H1 (cell line): ENCODE measurements around the gene ALG5.

ENCODE experiments used
- CTCF ChIP-seq, 3 experiments: IDR thresholded peaks; 1 replicate in 2 of 3; 2 replicates in 1 of 3; pipeline versions ENCODE4 v1.5.1 to v1.6.1; 2011; ENCODE audit warnings: low read length in 3 of 3, mild to moderate bottlenecking in 3 of 3, inconsistent platforms in 2 of 3, low read depth in 1 of 3, moderate library complexity in 1 of 3; ENCODE audit not compliant: insufficient read depth in 1 of 3; ENCODE audit errors: control extremely low read depth in 1 of 3
- EZH2 ChIP-seq: fragments of 200-600 bp; sonication (generic); IDR thresholded peaks from 2 replicates; pipeline ENCODE4 v1.7.1; 2012; ENCODE audit warnings: low read depth, mild to moderate bottlenecking, moderate library complexity, low read length, inconsistent platforms; ENCODE audit not compliant: severe bottlenecking
- FOSL1 ChIP-seq: IDR thresholded peaks from 2 replicates; pipeline ENCODE4 v1.6.1; 2011; ENCODE audit warnings: mild to moderate bottlenecking, low read depth, low read length, moderate library complexity; ENCODE audit not compliant: insufficient read depth
- HDAC2 ChIP-seq, 2 experiments: fragments of 300-600 bp in 1 of 2; sonication (generic) in 1 of 2; IDR thresholded peaks; 2 replicates each; pipeline ENCODE4 v1.6.1; 2011 to 2012; ENCODE audit warnings: low read depth in 2 of 2, low read length in 2 of 2, mild to moderate bottlenecking in 2 of 2, moderate library complexity in 2 of 2, borderline replicate concordance in 1 of 2, inconsistent platforms in 1 of 2
- POLR2A ChIP-seq, 2 experiments: IDR thresholded peaks; 1 replicate in 1 of 2; 2 replicates in 1 of 2; pipeline ENCODE4 v1.6.1; 2011; ENCODE audit warnings: low read depth in 2 of 2, low read length in 2 of 2, mild to moderate bottlenecking in 2 of 2; ENCODE audit errors: control extremely low read depth in 1 of 2
- RAD21 ChIP-seq, 2 experiments: IDR thresholded peaks in 1 of 2; conservative IDR thresholded peaks in 1 of 2; 2 replicates each; pipeline ENCODE4 v1.6.1; 2011; ENCODE audit warnings: low read depth in 2 of 2, low read length in 2 of 2, improper control_type of control experiment in 1 of 2, inconsistent platforms in 1 of 2, mild to moderate bottlenecking in 1 of 2, moderate library complexity in 1 of 2
- SP2 ChIP-seq: IDR thresholded peaks from 2 replicates; pipeline ENCODE4 v1.6.1; 2012; ENCODE audit warnings: mild to moderate bottlenecking, low read length, inconsistent platforms
- TAF7 ChIP-seq: optimal IDR thresholded peaks from 2 replicates; pipeline ENCODE3; 2011; ENCODE audit warnings: low read depth, mild to moderate bottlenecking, inconsistent platforms, low read length, moderate library complexity, borderline replicate concordance

- TF ChIP-seq RAD21 (IDR thresholded peaks at IDR 0.05 in 1 of 2, conservative IDR thresholded peaks at IDR 0.05 in 1 of 2; ENCODE audit: low read depth in 2 of 2, low read length in 2 of 2) (no peak), FOSL1 (no peak), CTCF (IDR thresholded peaks at IDR 0.05; ENCODE audit: control extremely low read depth in 1 of 3, insufficient read depth in 1 of 3, low read depth in 1 of 3, low read length in 3 of 3) (no peak), POLR2A (IDR thresholded peaks at IDR 0.05; ENCODE audit: control extremely low read depth in 1 of 2, low read depth in 2 of 2, low read length in 2 of 2) (no peak), HDAC2 (IDR thresholded peaks at IDR 0.05; ENCODE audit: borderline replicate concordance in 1 of 2, low read depth in 2 of 2, low read length in 2 of 2) (no peak), TAF7 (no peak), SP2 (no peak), EZH2 (no peak)
Observed at GRCh38 chr13:37011002-37011401, 11.9 kb upstream of the ALG5 start.
